Liver (tissue), 9 donors: ENCODE results near the gene BACH2. TPM values are rescaled to one million over a fixed set of nuclear protein-coding genes. Genes with fewer than 3 reads are reported as not detected.

Experiments
- DNase-seq: peaks from one replicate; pipeline ENCODE4 v3.0.0-alpha.2; 2017; ENCODE audit warnings: low spot score
- H3K27ac ChIP-seq, 2 donors: one replicate each; pipeline ENCODE4 v1.7.0; 2013; ENCODE audit warnings: inconsistent platforms in 2 of 2, low read length in 2 of 2, control low read depth in 1 of 2, low read depth in 1 of 2, mild to moderate bottlenecking in 1 of 2
- H3K27me3 ChIP-seq, 4 donors: one replicate each; pipeline versions ENCODE4 v1.6.1 to v1.7.0; 2013; ENCODE audit warnings: low read length in 3 of 4, inconsistent platforms in 1 of 4, mild to moderate bottlenecking in 1 of 4, moderate library complexity in 1 of 4; ENCODE audit not compliant: control insufficient read depth in 4 of 4, insufficient read depth in 4 of 4
- H3K36me3 ChIP-seq, 4 donors: one replicate each; pipeline versions ENCODE4 v1.6.1 to v1.7.0; 2013; ENCODE audit warnings: low read length in 3 of 4, mild to moderate bottlenecking in 3 of 4, low read depth in 1 of 4, moderate library complexity in 1 of 4; ENCODE audit not compliant: control insufficient read depth in 4 of 4, insufficient read depth in 3 of 4
- H3K4me1 ChIP-seq, 4 donors: one replicate each; pipeline versions ENCODE4 v1.6.1 to v1.7.0; 2013; ENCODE audit warnings: low read length in 3 of 4, mild to moderate bottlenecking in 3 of 4, moderate library complexity in 1 of 4; ENCODE audit not compliant: control insufficient read depth in 4 of 4, insufficient read depth in 4 of 4
- H3K4me3 ChIP-seq, 3 donors: one replicate each; pipeline versions ENCODE4 v1.6.1 to v1.7.0; 2013; ENCODE audit warnings: low read length in 3 of 3, control low read depth in 1 of 3, low read depth in 1 of 3, mild to moderate bottlenecking in 1 of 3
- H3K9ac ChIP-seq, 2 donors: one replicate each; pipeline ENCODE4 v1.7.0; 2013; ENCODE audit warnings: low read length in 2 of 2, mild to moderate bottlenecking in 2 of 2, moderate library complexity in 2 of 2, control low read depth in 1 of 2, low read depth in 1 of 2
- H3K9me3 ChIP-seq, 4 donors: one replicate each; pipeline versions ENCODE4 v1.6.1 to v1.7.0; 2013; ENCODE audit warnings: low read length in 3 of 4; ENCODE audit not compliant: control insufficient read depth in 4 of 4
- EGR1 ChIP-seq, 2 donors: IDR thresholded peaks; 2 replicates each; pipeline ENCODE4 v1.6.1; 2016 to 2018; ENCODE audit warnings: antibody characterized with exemption in 2 of 2, low read depth in 2 of 2
- FOXA2 ChIP-seq: IDR thresholded peaks from 2 replicates; pipeline ENCODE4 v1.6.1; 2016; ENCODE audit warnings: antibody characterized with exemption
- GABPA ChIP-seq, 2 donors: IDR thresholded peaks in 1 of 2; conservative IDR thresholded peaks in 1 of 2; 2 replicates each; pipeline ENCODE4 v1.6.1; 2016; ENCODE audit warnings: antibody characterized with exemption in 2 of 2, mild to moderate bottlenecking in 1 of 2, moderate library complexity in 1 of 2
- HNF4A ChIP-seq, 2 donors: conservative IDR thresholded peaks; 2 replicates each; pipeline ENCODE4 v1.6.1; 2016; ENCODE audit warnings: antibody characterized with exemption in 2 of 2, mild to moderate bottlenecking in 2 of 2
- HNF4G ChIP-seq: IDR thresholded peaks from 2 replicates; pipeline ENCODE4 v1.6.1; 2016; ENCODE audit warnings: antibody characterized with exemption
- NR2F2 ChIP-seq: IDR thresholded peaks from 2 replicates; pipeline ENCODE4 v1.6.1; 2016; ENCODE audit warnings: antibody characterized with exemption
- RAD21 ChIP-seq, 2 donors: IDR thresholded peaks; 2 replicates each; pipeline ENCODE4 v1.6.1; 2016; ENCODE audit warnings: antibody characterized with exemption in 2 of 2, mild to moderate bottlenecking in 2 of 2
- SP1 ChIP-seq: IDR thresholded peaks from 2 replicates; pipeline ENCODE4 v1.6.1; 2018; ENCODE audit warnings: antibody characterized with exemption, mild to moderate bottlenecking
- TAF1 ChIP-seq: conservative IDR thresholded peaks from 2 replicates; pipeline ENCODE4 v1.6.1; 2016; ENCODE audit warnings: antibody characterized with exemption, mild to moderate bottlenecking
- YY1 ChIP-seq: IDR thresholded peaks from 2 replicates; pipeline ENCODE4 v1.6.1; 2016; ENCODE audit warnings: antibody characterized with exemption, mild to moderate bottlenecking
- WGBS: extraction: QIAGEN DNeasy Blood & Tissue Kit; methylation state at CpG from one replicate; pipeline ENCODE4 v1.1.7; 2013; 5-methylcytosine and 5-hydroxymethylcytosine counted together
- polyA plus RNA-seq, 2 donors: library from polyadenylated mRNA; stranded (reverse) in 1 of 2; unstranded in 1 of 2; fragments of 200-250 nt in 1 of 2; fragments of >200 nt in 1 of 2; fragmentation: Nextera tagmentation in 1 of 2; extraction: Ambion mirVana in 1 of 2; gene quantifications; one replicate each; pipeline versions ENCODE4 v1.2.1 to v1.2.3, GENCODE V29; 2013 to 2015
- total RNA-seq, 2 donors: library from RNA; depleted of rRNA; stranded (reverse); fragments of >200 nt; gene quantifications; one replicate each; pipeline ENCODE4 v1.2.3, GENCODE V29; 2014
- TF ChIP-seq, protein P1 (sequence below): IDR thresholded peaks from 2 replicates; pipeline ENCODE4 v1.6.1; 2016; ENCODE audit warnings: antibody characterized with exemption
- TF ChIP-seq, protein P2 (sequence below): IDR thresholded peaks from 2 replicates; pipeline ENCODE4 v1.6.1; 2016; ENCODE audit warnings: antibody characterized with exemption, mild to moderate bottlenecking
- TF ChIP-seq, protein P3 (sequence below): fragments of 150-350 bp; IDR thresholded peaks from 2 replicates; pipeline ENCODE4 v1.5.1; 2017; ENCODE audit warnings: improper control_type of control experiment, low read depth, low read length; ENCODE audit not compliant: missing input control
- TF ChIP-seq, protein P4 (sequence below): IDR thresholded peaks from 2 replicates; pipeline ENCODE4 v1.6.1; 2016; ENCODE audit warnings: antibody characterized with exemption
- donor health status: healthy.
- donor health status: healthy.
- donor health status: healthy.
- donor health status: healthy.
- donor health status: healthy.

The BACH2 gene
- total and polyA plus RNA-seq, 4 donors = 1.9 to 3.7 (median 1.9) TPM

DNA sequence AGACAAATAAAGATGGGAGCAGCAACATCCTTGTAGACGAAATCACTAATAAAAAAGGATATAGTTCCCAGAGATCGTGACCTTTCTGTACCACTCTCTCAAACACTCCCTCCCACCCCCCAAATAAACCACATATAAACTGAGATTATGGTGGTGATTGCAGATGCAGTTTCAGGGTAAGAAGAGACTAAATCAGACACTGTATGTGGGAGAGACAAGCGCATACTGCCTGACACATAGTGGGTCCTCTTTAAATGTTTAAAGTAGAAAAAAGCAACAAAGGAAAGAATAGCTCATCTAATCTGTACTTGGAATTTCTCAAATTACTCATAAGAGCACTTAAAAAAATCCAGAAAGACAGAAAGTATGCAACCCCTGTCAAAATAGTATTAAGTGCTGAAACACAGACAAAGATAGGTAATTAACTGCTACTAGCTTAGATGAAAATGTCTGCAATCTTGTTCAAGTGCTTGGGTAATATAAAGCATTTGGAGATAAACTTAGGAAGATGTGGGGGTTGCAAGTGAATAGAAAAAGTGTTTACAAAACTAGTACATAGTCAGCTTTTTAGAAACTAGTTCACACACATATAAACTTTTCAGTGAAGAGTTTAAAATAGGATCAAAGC lies 151.6 kb downstream of the BACH2 start:
- whole genome bisulfite sequencing = 87% methylated on average over 3 of the region's 3 CpGs

DNA sequence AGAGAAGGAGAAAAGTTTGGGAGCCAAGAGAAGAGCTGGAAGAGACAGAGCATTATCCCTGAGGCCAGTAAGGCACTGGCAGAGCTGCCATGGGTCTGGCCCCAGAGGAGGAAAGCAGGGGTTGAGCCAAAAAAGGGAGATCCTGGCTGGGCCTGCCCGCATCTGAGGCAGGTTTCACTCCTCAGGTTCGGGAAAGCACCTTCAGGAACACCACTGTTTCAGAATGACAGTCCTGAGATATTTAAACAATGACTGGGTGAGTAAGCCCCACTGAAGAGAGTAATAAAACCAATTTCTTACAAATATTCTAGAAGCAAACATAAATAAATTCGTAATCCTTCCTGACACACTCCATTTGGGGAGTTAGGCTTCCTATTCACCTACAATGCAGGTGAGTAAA lies 152.2 kb downstream of the BACH2 start:
- TF ChIP-seq FOXA2 = no peak
- TF ChIP-seq GABPA (IDR thresholded peaks at IDR 0.05 in 1 of 2, conservative IDR thresholded peaks at IDR 0.05 in 1 of 2) = no peak
- no peak for TF ChIP-seq EGR1 (IDR thresholded peaks at IDR 0.05; ENCODE audit: low read depth in 2 of 2)
- TF ChIP-seq YY1 = no peak
- TF ChIP-seq NR2F2 = no peak
- TF ChIP-seq, protein P1, sequence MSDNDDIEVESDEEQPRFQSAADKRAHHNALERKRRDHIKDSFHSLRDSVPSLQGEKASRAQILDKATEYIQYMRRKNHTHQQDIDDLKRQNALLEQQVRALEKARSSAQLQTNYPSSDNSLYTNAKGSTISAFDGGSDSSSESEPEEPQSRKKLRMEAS = no peak
- TF ChIP-seq TAF1 = no peak
- TF ChIP-seq HNF4G = no peak
- TF ChIP-seq RAD21 (IDR thresholded peaks at IDR 0.05) = no peak
- Histone ChIP-seq H3K27me3 (no peaks in the 10 kb centered on the region), H3K9me3 (no peaks in the 10 kb centered on the region), H3K4me3 (no peak overlapping the region), H3K9ac (no peak overlapping the region), H3K4me1 (peaks cover 0 to 3% (median 0%) of the 10 kb centered on the region in 4 donors), H3K36me3 (peaks cover 0 to 1% (median 0%) of the 10 kb centered on the region in 4 donors), H3K27ac (no peak overlapping the region)
- 91% methylated on average over 3 of the region's 3 CpGs for WGBS
- no peak for DNase-seq

More for the DNA sequence above, 151.6 kb downstream of the BACH2 start:
- peaks cover 0 to 1% (median 0%) of the 10 kb centered on the region in 4 donors for H3K36me3 ChIP-seq
- H3K9me3 ChIP-seq = no peaks in the 10 kb centered on the region
- no peak overlapping the region for H3K4me3 ChIP-seq
- no peak for DNase-seq
- H3K27ac ChIP-seq = no peak overlapping the region
- H3K4me1 ChIP-seq = peaks cover 0 to 6% (median 2%) of the 10 kb centered on the region in 4 donors
- no peaks in the 10 kb centered on the region for H3K27me3 ChIP-seq
- H3K9ac ChIP-seq = no peak overlapping the region
- TF ChIP-seq, protein P1 = no peak
- TF ChIP-seq EGR1 (IDR thresholded peaks at IDR 0.05; ENCODE audit: low read depth in 2 of 2) = no peak
- TF ChIP-seq, protein P2, sequence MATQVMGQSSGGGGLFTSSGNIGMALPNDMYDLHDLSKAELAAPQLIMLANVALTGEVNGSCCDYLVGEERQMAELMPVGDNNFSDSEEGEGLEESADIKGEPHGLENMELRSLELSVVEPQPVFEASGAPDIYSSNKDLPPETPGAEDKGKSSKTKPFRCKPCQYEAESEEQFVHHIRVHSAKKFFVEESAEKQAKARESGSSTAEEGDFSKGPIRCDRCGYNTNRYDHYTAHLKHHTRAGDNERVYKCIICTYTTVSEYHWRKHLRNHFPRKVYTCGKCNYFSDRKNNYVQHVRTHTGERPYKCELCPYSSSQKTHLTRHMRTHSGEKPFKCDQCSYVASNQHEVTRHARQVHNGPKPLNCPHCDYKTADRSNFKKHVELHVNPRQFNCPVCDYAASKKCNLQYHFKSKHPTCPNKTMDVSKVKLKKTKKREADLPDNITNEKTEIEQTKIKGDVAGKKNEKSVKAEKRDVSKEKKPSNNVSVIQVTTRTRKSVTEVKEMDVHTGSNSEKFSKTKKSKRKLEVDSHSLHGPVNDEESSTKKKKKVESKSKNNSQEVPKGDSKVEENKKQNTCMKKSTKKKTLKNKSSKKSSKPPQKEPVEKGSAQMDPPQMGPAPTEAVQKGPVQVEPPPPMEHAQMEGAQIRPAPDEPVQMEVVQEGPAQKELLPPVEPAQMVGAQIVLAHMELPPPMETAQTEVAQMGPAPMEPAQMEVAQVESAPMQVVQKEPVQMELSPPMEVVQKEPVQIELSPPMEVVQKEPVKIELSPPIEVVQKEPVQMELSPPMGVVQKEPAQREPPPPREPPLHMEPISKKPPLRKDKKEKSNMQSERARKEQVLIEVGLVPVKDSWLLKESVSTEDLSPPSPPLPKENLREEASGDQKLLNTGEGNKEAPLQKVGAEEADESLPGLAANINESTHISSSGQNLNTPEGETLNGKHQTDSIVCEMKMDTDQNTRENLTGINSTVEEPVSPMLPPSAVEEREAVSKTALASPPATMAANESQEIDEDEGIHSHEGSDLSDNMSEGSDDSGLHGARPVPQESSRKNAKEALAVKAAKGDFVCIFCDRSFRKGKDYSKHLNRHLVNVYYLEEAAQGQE = no peak

DNA sequence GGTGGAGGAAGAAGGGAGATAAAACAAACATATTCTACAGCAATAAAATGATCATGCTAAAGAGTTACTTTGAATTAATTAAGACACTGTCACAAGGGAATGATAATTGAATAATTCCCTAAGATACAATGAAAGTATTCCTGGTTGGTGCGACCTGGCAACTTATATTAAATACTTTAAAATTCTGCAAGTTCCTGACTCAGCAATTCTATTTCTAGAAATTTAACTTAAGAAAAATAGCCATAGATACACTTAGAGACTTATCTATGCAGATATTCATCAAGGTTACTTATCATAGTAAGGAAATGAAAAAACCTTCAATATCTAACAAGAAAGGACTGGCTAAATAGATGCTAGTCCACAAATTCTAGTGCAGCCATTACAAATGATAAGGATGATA lies 156.0 kb downstream of the BACH2 start:
- Histone ChIP-seq H3K4me3 (no peak overlapping the region), H3K27ac (no peak overlapping the region), H3K36me3 (peaks cover 0 to 1% (median 0%) of the 10 kb centered on the region in 4 donors), H3K9ac (no peak overlapping the region), H3K27me3 (no peaks in the 10 kb centered on the region), H3K9me3 (no peaks in the 10 kb centered on the region), H3K4me1 (no peaks in the 10 kb centered on the region)
- no peak for DNase-seq
- WGBS = 99% methylated on average over 1 of the region's 1 CpG
- TF ChIP-seq, protein P3, sequence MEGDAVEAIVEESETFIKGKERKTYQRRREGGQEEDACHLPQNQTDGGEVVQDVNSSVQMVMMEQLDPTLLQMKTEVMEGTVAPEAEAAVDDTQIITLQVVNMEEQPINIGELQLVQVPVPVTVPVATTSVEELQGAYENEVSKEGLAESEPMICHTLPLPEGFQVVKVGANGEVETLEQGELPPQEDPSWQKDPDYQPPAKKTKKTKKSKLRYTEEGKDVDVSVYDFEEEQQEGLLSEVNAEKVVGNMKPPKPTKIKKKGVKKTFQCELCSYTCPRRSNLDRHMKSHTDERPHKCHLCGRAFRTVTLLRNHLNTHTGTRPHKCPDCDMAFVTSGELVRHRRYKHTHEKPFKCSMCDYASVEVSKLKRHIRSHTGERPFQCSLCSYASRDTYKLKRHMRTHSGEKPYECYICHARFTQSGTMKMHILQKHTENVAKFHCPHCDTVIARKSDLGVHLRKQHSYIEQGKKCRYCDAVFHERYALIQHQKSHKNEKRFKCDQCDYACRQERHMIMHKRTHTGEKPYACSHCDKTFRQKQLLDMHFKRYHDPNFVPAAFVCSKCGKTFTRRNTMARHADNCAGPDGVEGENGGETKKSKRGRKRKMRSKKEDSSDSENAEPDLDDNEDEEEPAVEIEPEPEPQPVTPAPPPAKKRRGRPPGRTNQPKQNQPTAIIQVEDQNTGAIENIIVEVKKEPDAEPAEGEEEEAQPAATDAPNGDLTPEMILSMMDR = no peak
- TF ChIP-seq YY1 = no peak
- TF ChIP-seq EGR1 (IDR thresholded peaks at IDR 0.05; ENCODE audit: low read depth in 2 of 2) = no peak
- no peak for TF ChIP-seq SP1
- TF ChIP-seq HNF4A (conservative IDR thresholded peaks at IDR 0.05) = no peak
- TF ChIP-seq RAD21 (IDR thresholded peaks at IDR 0.05) = no peak
- TF ChIP-seq, protein P2 = no peak
- TF ChIP-seq, protein P4, sequence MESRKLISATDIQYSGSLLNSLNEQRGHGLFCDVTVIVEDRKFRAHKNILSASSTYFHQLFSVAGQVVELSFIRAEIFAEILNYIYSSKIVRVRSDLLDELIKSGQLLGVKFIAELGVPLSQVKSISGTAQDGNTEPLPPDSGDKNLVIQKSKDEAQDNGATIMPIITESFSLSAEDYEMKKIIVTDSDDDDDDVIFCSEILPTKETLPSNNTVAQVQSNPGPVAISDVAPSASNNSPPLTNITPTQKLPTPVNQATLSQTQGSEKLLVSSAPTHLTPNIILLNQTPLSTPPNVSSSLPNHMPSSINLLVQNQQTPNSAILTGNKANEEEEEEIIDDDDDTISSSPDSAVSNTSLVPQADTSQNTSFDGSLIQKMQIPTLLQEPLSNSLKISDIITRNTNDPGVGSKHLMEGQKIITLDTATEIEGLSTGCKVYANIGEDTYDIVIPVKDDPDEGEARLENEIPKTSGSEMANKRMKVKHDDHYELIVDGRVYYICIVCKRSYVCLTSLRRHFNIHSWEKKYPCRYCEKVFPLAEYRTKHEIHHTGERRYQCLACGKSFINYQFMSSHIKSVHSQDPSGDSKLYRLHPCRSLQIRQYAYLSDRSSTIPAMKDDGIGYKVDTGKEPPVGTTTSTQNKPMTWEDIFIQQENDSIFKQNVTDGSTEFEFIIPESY = no peak
